CD4-positive, alpha-beta T cell treated with Interleukin-2 at 100 ng/mL for 4 hours (primary cell): ENCODE measurements around the gene NOD1.
"Not testable (repeated sequence)": the region's sequence is repeated elsewhere in the genome, so short reads cannot be mapped to it uniquely, and the experiment has no call there.

ENCODE experiments used
- DNase-seq: peaks from one replicate; pipeline ENCODE4 v3.0.0-alpha.2; 2020; ENCODE audit warnings: low spot score

Gene NOD1, protein sequence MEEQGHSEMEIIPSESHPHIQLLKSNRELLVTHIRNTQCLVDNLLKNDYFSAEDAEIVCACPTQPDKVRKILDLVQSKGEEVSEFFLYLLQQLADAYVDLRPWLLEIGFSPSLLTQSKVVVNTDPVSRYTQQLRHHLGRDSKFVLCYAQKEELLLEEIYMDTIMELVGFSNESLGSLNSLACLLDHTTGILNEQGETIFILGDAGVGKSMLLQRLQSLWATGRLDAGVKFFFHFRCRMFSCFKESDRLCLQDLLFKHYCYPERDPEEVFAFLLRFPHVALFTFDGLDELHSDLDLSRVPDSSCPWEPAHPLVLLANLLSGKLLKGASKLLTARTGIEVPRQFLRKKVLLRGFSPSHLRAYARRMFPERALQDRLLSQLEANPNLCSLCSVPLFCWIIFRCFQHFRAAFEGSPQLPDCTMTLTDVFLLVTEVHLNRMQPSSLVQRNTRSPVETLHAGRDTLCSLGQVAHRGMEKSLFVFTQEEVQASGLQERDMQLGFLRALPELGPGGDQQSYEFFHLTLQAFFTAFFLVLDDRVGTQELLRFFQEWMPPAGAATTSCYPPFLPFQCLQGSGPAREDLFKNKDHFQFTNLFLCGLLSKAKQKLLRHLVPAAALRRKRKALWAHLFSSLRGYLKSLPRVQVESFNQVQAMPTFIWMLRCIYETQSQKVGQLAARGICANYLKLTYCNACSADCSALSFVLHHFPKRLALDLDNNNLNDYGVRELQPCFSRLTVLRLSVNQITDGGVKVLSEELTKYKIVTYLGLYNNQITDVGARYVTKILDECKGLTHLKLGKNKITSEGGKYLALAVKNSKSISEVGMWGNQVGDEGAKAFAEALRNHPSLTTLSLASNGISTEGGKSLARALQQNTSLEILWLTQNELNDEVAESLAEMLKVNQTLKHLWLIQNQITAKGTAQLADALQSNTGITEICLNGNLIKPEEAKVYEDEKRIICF

DNA sequence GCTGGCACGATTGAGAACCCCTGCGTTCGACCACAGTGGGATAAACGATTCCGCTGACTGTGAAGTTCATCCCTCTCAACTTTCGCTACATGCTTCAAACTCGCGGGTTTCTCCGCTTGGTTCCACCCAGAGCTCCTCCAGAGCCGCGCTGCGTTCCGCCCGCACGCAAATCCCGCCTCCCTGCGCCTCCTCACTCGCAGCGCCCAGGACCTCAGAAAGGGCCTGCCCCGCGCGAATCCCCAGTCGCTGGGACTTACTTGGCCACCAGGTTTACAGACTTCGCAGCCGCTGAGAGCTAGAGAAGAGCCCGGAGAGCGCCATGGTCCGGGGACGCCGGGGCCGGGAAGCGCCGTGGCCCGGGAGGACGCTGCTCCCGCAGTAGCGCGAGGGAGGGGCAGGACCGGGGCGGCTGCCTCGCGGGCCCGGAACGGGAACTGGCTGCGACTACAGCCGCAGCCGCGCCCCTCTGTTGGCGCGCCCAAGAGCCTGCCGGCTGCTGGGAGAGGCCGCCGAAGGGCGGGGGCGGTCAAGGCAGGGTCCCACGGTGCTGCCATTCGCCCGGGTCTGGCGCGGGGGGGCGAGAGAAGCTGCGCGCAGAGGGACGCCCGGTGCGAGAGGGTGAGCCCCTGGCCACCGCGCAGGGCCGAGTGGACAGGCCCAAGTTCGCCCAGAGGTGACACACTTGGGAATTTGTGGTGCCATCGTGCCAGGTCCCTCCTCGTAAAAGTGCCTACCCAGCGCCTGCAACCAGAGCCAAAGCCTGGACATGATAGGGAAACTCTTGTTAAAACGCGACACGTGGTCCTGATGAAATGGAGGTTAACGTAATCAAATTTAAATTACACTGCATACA, at the start of gene NOD1:
Gene NOD1 (minus strand): TSS at position 436 of the 853 bp plus-strand sequence. CDS start 21,863 bp downstream, outside the sequence.
- DNase-seq = peak; percentile 56

DNA sequence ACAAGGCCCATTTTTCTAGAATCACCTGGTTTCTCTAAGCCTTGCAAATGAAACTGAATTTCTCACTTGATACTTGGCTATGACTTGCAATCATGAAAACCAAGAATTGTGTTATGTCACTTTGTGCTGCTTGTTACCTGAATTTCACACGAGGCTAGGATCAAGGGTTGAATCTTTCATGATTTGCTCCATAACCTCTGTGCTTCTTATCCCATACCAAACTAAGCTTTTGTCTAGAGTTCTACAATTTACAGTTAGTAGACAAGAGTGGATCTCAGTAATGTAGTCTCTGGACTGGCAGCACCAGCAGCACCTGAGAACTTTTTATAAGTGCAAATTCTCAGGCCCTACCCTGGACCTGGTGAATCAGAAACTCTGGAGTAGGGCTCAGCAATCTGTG, 48.7 kb upstream of the NOD1 start:
- DNase-seq = not testable (repeated sequence)

DNA sequence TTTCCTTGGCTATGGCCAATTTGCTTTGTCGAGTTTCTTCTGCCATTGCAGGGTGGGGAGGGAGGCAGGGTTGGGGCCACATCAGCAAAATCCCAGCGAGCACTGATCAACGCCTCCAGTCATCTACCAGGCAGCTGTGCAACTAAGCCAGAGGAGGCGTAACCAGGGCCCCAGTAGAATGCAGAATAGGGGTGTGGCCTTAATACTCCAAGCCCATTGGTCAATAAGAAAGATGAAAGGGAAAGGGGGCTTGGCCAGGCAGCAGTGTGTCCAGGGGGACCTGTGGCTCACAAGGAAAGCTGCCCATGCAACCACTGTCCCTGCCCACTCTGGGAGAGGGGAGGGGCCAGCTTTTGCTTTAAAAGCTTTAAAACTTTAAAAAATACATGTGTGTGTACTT, 47.6 kb upstream of the NOD1 start:
- DNase-seq = no peak

DNA sequence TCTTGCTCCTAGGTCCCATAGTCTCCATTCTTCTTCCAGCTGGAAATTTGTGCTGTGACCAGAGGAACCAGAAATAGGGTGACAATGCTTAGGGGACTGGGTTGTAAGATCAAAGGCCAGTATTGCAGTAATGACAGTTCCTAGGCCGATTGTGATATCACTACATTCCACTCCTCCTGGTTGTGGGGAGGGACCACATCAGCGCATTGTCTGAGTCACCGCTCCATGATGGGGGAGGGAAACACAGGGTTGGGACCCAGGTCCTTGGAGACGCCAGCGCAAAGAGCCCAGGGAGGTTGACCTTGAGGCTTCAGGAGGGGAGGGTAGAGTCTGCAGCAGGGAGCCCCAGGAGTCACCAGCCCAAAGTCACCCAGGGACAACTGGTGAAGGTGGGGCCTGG, 46.8 kb upstream of the NOD1 start:
- DNase-seq = no peak

DNA sequence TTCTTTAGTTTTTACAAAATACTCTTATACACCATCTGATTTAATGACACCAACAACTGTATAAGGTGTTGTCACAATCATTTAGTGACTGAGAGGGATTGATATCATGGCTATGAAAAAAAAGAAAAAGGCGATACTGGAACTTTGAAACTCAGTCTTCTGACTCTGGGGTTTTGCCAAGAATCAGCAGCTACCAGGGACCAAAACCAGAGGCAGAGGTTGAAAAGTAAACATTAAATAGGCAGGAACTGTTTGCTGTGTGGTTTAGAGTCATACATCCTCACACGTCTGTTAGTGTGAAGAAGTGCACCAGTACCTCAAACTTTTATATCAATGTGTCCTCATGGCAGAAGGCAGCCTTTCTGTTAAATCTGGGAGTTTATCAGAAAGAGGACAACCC, 46.0 kb upstream of the NOD1 start:
- no peak for DNase-seq

DNA sequence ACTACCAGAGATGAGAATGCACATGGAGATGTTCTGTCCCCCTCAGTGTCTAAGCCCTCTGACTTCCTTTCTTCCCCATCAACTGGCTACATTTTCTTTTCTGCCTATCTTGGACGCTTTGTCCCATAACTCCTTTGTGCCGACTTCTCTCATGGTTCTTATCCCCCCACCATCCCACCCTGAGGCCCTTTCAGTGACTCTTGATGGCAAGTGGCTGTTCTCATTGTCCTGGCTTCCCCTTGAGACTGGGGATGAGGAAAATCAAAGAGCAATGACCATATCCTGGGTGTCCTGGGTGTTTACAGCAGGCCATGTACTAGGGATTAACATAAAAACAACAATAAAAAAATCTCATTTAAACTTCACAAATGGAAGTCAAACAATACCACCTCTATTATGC, 44.9 kb upstream of the NOD1 start:
- DNase-seq = no peak

DNA sequence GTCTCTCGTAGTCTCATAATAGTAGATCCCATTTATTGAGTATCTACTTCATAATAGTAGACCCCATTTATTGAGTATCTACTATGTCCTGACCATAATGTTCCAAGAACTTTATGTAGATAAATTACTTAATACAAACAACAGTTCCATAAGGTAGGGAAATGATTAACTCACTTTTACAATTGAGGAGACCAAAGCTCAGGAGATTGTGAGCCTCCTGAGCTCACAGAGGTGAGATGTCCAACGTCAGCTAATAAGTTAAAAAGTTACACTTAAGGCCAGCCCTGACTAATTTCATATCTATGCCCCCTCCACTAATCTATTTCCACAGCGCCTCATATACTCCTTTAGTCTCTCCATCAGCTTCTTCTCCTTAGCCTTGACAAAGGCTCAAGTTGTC, 43.6 kb upstream of the NOD1 start:
- DNase-seq = no peak

DNA sequence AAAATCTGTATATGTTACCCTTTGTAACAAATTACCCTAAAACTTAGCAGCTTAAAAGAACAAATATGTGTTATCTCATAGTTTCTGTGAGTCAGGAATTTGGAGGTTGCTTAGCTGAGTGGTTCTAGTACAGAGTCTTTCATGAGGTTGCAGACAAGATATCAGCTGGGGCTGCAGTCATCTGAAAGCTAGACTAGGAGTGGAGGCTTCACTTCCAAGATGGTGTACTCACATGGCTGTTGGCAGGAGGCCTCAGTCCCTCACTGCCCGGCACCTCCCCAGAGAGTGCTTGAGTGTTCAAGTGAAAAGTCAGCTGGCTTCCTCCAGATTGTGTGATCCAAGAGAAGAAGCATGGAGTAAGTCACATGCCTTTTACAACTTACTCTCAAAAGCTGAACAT, 42.9 kb upstream of the NOD1 start:
- no peak for DNase-seq

DNA sequence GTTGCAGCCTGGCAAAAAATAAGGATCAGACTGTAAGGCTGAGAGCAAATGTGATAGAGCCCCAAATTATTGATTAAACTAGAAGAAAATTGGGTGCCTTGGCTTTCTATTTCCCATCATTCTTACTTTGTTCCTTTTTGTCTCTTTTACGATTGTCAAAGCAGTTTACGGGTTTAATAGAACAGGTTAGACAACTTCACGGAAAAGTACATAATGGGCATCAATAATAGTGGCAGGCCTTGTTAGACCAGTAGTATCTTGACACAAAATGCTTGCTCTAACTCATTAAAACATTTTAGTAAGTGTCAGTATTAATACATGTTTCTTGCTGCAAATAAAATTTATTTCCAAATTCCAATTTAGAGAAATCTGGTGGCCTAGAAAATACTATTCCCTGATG, 40.5 kb upstream of the NOD1 start:
- DNase-seq = no peak

DNA sequence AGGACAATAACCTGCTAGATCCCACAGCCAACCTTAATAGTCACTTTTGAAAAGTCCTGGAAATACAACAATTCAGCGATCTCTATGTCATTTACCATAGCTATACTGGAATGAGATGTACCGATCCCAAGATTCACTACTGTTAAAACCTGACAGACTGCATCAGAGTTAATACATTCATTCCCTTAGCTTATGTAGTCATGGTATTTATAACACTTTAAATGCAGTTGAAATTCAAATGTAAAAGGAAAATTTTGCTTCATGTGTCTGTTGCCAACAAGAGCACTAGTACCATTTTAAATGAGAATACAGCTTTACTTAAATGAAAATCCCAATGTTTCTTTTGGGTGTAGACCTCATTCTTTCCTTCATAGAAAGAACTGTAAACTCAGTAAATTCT, 37.2 kb upstream of the NOD1 start:
- no peak for DNase-seq

DNA sequence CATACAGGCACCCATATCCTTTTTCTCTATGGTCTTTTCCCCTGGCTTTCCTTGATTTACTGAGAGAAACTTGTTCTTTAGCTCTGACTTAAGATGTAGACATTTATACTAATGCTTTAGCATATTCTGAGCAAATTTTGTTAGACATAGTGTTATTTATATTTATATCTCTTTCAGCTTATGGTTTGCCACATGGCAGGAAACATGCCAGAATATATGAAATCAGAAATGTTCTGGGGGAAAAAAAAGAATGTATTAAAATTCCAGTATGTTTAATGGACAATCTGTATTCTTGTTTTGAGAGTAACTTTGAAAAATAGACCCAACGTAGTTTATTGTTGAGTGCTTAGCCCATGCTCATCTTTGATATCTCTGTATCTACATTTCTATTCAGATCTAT, 36.2 kb upstream of the NOD1 start:
- DNase-seq = no peak

DNA sequence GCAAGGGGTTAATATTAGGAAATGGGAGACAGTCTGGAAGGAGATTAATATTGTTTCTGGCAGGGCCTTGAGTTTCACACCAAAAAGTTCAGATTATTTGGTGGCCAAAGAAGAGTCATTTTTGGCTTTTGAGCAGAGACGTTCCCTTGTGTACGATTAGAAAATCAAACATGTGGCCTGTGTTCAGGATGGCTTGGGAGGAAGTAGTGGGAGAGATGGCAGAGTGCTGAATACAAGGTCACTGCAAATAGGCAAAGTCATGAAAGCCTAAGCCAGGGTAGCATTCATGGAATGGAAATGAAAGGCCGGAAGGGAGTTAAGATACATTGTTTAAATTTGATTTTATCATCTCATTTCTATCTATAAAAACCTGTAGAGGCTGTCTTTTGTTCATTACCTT, 35.6 kb upstream of the NOD1 start:
- DNase-seq = no peak

DNA sequence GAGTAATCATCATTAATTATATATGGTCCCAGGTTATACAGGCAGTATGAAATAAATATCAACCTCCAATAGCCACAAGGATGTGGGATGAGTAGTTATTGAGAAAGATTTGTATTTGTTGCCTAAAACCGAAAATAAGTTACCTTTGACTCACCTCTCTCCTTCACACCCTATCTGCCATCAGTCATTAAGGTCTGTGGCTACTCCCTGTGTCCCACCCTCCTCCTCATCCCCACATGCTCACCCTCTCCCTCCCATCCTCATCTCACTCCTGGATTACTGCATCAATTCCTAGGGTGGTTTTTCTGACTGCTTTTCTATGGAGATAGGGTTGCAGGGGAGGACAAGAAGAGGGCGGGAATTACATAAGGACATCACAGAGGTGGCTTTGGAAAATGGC, 35.2 kb upstream of the NOD1 start:
- DNase-seq = no peak

DNA sequence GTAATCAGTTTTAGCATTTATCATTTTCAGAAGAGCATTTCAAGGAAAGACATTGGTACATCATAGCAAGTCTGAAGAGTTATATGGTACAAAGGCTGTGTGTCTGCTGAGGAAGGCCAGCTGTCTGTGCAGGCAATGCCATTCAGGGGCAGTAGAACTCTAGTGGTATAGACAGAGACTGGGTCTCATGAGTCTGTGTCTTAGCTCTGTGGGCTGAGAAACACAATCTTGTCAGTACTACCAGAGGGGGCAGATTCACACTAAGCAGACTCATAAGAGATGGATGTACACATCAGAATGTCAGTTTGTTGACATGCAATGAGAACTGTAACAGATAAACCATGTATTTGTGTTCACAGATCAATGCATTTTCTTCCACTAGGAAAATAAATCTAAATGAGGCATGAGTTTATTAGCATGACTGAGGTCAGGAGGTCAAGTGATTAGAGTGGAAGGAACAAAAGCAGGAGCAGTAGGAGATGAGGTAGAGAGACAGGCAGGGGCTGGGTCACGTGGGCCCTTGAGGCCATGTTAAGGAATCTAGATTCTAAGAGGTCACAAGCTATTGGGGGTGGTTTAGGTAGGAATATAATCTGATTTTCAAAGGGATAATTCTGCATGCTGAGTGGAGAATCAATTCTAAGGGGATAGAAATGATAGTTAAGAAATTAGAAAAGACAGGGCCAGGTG, 33.5 kb upstream of the NOD1 start:
- DNase-seq = no peak

DNA sequence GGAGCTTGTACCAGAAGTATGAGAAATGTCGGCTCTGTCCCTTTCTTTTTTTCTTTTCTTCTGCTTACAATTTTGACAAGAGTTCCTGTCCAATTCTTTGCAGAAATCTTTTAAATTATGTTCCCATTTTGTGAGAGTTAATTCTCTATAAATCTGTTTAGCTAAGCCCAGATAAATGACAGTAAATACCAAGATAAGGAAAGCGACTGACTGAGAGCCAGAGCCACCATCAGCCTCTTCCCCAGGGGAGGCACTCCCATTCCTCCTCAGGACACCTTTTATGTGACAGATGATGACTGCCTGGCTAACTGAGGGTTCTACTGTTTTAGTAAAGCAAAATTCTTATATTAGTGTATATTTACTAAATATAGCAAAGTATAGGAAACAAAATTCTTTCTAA, 32.9 kb upstream of the NOD1 start:
- DNase-seq = no peak

DNA sequence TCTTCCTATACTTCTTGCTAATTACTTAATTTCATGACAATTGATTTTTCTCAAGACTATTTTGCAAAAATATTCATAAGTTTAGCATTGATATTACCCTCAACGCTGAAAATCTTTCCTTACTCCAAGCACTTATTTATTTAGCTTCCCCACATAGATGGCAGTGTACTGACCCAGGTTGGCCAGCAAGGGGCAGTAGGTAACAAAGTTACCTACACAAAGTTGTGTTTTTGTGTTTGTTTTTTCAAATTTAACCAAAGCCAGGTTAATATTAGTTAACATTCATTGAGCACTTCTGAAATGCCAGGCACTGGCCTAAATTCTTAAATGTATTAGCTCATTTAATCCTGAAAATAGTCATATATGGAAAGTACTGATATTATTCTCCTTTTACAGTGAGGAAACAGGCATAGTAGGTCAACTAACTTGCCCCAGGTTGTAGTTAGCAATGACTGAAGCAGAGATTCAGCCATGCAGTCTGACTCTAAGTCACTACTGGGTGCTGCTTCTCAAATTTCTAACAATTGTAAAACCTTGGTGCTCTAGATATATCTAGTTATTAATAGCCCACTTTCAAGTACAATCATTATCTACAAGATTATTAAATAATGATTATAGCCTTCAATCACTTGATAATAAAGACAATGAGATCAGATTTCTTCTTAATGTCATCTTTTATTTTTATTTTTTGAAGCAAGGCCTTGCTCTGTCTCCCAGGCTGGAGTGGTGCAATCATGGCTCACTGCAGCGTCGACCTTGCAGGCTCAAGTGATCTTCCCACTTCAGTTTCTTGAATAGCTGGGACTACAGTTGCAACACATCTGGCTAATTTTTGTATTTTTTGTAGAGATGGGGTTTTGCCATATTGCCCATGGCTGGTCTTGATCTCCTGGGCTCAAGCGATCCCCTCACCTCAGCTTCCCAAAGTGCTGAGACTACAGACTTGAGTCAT, 31.8 kb upstream of the NOD1 start:
- DNase-seq = peak; percentile 46

DNA sequence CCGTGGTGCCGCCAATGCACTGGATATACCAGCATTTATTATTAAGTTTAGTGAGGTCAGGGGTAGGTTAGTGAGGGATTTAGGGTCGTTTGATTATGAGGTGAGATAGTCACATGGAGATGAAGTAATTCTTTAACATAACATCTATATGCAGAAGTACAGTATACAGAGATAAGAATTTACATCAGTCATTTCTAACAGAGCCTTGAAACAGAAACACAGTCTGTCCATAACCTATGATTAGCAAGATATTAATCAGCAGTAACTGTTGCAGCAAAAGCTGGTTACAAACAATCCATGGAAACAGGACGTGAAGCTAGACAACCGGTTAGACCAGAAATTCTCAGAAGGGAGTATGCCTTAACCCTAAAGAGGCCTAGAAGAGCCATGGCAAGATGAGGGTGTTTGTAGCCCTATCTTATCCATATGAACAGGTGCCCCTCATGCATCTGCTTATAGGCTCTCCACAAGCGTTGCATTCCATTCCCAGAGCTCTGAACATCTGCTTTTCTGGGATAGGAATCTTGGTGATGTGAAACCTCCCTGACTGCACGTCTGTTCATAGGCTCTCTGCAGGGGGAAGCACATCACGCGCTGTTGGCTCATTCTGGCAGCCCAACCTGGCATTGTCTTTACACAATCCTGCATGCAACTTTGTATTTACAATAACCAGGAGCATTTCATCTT, 30.7 kb upstream of the NOD1 start:
- not testable (repeated sequence) for DNase-seq

DNA sequence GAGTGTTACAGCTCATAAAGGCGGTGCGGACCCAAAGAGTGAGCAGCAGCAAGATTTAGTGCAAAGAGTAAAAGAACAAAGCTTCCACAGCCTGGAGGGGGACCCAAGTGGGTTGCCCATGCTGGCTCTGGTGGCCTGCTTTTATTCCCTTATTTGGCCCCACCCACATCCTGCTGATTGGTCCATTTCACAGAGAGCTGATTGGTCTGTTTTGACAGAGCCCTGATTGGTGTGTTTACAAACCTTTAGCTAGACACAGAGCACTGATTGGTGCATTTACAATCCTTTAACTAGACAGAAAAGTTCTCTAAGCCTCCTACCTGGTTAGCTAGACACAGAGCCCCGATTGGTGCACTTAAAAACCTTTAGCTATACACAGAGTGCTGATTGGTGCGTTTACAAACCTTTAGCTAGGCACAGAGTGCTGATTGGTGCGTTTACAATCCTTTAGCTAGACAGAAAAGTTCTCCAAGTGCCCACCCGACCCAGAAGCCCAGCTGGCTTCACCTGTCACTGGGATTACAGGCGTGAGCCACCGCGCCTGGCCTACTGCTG, 28.8 kb upstream of the NOD1 start:
- not testable (repeated sequence) for DNase-seq

DNA sequence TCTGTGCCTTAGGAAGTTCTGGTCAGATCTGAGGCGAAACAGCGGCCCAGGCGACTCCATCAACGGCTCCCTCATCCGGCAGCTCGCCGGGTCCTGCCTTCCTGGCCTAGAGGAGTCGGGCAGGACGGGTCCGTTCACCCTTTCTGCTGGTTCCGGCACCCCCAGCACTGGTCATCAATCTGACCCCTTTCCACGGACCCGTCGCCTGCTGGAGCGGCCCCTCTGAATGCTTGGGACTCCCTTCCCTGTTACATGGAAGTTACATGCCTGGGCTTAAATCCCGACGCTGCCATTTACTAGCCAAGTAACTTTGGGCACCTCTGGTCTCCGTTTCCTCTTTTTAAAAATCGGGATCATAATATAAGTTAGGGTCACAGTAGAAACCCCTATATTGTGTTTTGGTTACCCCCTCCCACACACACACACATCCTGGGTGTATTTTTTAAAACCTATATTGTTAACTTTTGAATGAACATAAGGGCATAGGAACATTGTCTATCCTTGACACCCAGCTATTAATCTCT, 26.7 kb upstream of the NOD1 start:
- DNase-seq = no peak
